ENCODE results near the gene RGS3.

GRCh38 chr9:113509463-113509862 lies 45.9 kb downstream of the RGS3 start:
- TF ChIP-seq, protein P1, sequence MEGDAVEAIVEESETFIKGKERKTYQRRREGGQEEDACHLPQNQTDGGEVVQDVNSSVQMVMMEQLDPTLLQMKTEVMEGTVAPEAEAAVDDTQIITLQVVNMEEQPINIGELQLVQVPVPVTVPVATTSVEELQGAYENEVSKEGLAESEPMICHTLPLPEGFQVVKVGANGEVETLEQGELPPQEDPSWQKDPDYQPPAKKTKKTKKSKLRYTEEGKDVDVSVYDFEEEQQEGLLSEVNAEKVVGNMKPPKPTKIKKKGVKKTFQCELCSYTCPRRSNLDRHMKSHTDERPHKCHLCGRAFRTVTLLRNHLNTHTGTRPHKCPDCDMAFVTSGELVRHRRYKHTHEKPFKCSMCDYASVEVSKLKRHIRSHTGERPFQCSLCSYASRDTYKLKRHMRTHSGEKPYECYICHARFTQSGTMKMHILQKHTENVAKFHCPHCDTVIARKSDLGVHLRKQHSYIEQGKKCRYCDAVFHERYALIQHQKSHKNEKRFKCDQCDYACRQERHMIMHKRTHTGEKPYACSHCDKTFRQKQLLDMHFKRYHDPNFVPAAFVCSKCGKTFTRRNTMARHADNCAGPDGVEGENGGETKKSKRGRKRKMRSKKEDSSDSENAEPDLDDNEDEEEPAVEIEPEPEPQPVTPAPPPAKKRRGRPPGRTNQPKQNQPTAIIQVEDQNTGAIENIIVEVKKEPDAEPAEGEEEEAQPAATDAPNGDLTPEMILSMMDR (IDR thresholded peaks at IDR 0.05), result no peak
- TF ChIP-seq POLR2A (IDR thresholded peaks at IDR 0.05), result no peak

Measured in thyroid gland (tissue), 4 donors.